GM23338 (cell line): ENCODE measurements around the gene TXNL4A. TPM values are rescaled to one million over a fixed set of nuclear protein-coding genes. Genes with fewer than 3 reads are reported as not detected.
A peak's percentile ranks its signal among the peaks of the same experiment; 100 is the strongest.

Experiments used
- ATAC-seq: fragments of 200-7000 bp; cut with Tn5 transposase; 3 replicates; pipeline ENCODE4 v1.9.1; 2020
- DNase-seq: peaks from one replicate; pipeline ENCODE4 v3.0.0-alpha.2; 2015; ENCODE audit warnings: low spot score
- H2AFZ ChIP-seq: fragments of 200-600 bp; sonication (generic); 2 replicates; pipeline ENCODE4 v1.8.0; 2016; ENCODE audit warnings: antibody characterized with exemption, mild to moderate bottlenecking, moderate library complexity
- H3F3A ChIP-seq: fragments of 200-600 bp; sonication (generic); replicated peaks from 2 replicates; pipeline ENCODE4 v1.8.0; 2017; ENCODE audit warnings: antibody characterized with exemption, mixed run types, low read depth
- H3K27ac ChIP-seq: fragments of 200-600 bp; sonication (generic); 2 replicates; pipeline ENCODE4 v1.6.1; 2016; ENCODE audit warnings: low read depth
- H3K27me3 ChIP-seq: fragments of 200-600 bp; sonication (generic); 2 replicates; pipeline ENCODE4 v1.8.0; 2016; ENCODE audit warnings: mild to moderate bottlenecking, mixed run types, moderate library complexity; ENCODE audit not compliant: insufficient read depth
- H3K36me3 ChIP-seq: fragments of 200-600 bp; sonication (generic); 2 replicates; pipeline ENCODE4 v1.8.0; 2016; ENCODE audit warnings: mild to moderate bottlenecking; ENCODE audit not compliant: insufficient read depth
- H3K4me1 ChIP-seq: fragments of 200-600 bp; sonication (generic); 2 replicates; pipeline ENCODE4 v1.8.0; 2016; ENCODE audit warnings: mild to moderate bottlenecking, moderate library complexity; ENCODE audit not compliant: insufficient read depth
- H3K4me2 ChIP-seq: fragments of 200-600 bp; sonication (generic); 2 replicates; pipeline ENCODE4 v1.7.1; 2017; ENCODE audit warnings: mixed run types
- H3K4me3 ChIP-seq: fragments of 200-600 bp; sonication (generic); 2 replicates; pipeline ENCODE4 v1.6.1; 2016; ENCODE audit warnings: mixed run types
- H3K79me2 ChIP-seq: fragments of 200-600 bp; sonication (generic); replicated peaks from 2 replicates; pipeline ENCODE4 v1.8.0; 2017; ENCODE audit warnings: mild to moderate bottlenecking; ENCODE audit not compliant: insufficient read depth
- H3K9me2 ChIP-seq: fragments of 200-600 bp; sonication (generic); 2 replicates; pipeline ENCODE4 v1.8.0; 2017; ENCODE audit not compliant: insufficient read depth
- H4K20me1 ChIP-seq: fragments of 200-600 bp; sonication (generic); replicated peaks from 2 replicates; pipeline ENCODE4 v1.8.0; 2017; ENCODE audit warnings: mild to moderate bottlenecking; ENCODE audit not compliant: insufficient read depth
- H3K27ac Mint-ChIP-seq: 2 replicates; pipeline ENCODE4 v1.8.0; 2020; ENCODE audit warnings: inconsistent platforms, mild to moderate bottlenecking, moderate library complexity, mixed read lengths
- H3K27me3 Mint-ChIP-seq: 3 replicates; pipeline ENCODE4 v1.8.0; 2022; ENCODE audit warnings: low read depth, mild to moderate bottlenecking, moderate library complexity, mixed read lengths, inconsistent platforms; ENCODE audit not compliant: insufficient read depth, poor library complexity
- H3K36me3 Mint-ChIP-seq: 3 replicates; pipeline ENCODE4 v1.8.0; 2021; ENCODE audit warnings: low read depth, mild to moderate bottlenecking, inconsistent platforms, moderate library complexity, mixed read lengths
- H3K4me1 Mint-ChIP-seq: 3 replicates; pipeline ENCODE4 v1.8.0; 2020; ENCODE audit warnings: mild to moderate bottlenecking, inconsistent platforms, mixed read lengths
- H3K4me3 Mint-ChIP-seq: 3 replicates; pipeline ENCODE4 v1.8.0; 2021; ENCODE audit warnings: moderate library complexity, mild to moderate bottlenecking, inconsistent platforms, mixed read lengths
- H3K9me3 Mint-ChIP-seq: 3 replicates; pipeline ENCODE4 v1.8.0; 2020; ENCODE audit warnings: moderate library complexity, mild to moderate bottlenecking, inconsistent platforms, mixed read lengths
- CREB1 ChIP-seq: fragments of 250-450 bp; sonication (Bioruptor Pico); IDR thresholded peaks from 2 replicates; pipeline ENCODE4 v1.5.0; 2020; ENCODE audit warnings: low read depth, mild to moderate bottlenecking, moderate library complexity
- ETS1 ChIP-seq: IDR thresholded peaks from 2 replicates; pipeline ENCODE4 v1.6.1; 2016; ENCODE audit warnings: antibody characterized with exemption
- NANOG ChIP-seq: IDR thresholded peaks from 2 replicates; pipeline ENCODE4 v1.6.1; 2016; ENCODE audit warnings: antibody characterized with exemption, borderline replicate concordance
- POLR2AphosphoS5 ChIP-seq: IDR thresholded peaks from 2 replicates; pipeline ENCODE4 v1.6.1; 2016; ENCODE audit warnings: antibody characterized with exemption, low read depth
- ZNF114 ChIP-seq: fragments of 250-450 bp; sonication (Bioruptor Pico); IDR thresholded peaks from 2 replicates; pipeline ENCODE4 v1.5.0; 2020; ENCODE audit warnings: mild to moderate bottlenecking, moderate library complexity
- long read RNA-seq: library from polyadenylated mRNA; unstranded; transcript quantifications from one replicate; pipeline ENCODE4 v2.0.0, GENCODE V29; 2020; ENCODE audit not compliant: unreplicated experiment
- polyA plus RNA-seq: library from polyadenylated mRNA; unstranded; fragments of >200 nt; fragmentation: Nextera tagmentation; extraction: Ambion mirVana; gene quantifications from 2 replicates; pipeline ENCODE4 v1.2.1, GENCODE V29; 2016
- total RNA-seq: library from RNA; depleted of rRNA; stranded (reverse); fragments of >200 nt; shearing (Covaris generic); gene quantifications from 2 replicates; pipeline ENCODE4 v1.2.3, GENCODE V29; 2014; rRNA removed
- TF ChIP-seq, protein P1 (sequence below): fragments of 250-450 bp; sonication (Bioruptor Pico); IDR thresholded peaks from 2 replicates; pipeline ENCODE4 v1.5.0; 2020; ENCODE audit warnings: mild to moderate bottlenecking, moderate library complexity

Gene TXNL4A, protein sequence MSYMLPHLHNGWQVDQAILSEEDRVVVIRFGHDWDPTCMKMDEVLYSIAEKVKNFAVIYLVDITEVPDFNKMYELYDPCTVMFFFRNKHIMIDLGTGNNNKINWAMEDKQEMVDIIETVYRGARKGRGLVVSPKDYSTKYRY
- total RNA-seq (45.9 and 51.0 TPM in 2 replicates), polyA plus RNA-seq (271 and 277 TPM in 2 replicates)
- long read RNA-seq, transcript TXNL4A-201 (3 exons, 3,504 nt) = major isoform, 17 of 27 reads
- long read RNA-seq, partial matches to known transcripts = 1 of 27 reads
- long read RNA-seq, other reads (novel, unspliced or antisense) = 5 of 27 reads

DNA sequence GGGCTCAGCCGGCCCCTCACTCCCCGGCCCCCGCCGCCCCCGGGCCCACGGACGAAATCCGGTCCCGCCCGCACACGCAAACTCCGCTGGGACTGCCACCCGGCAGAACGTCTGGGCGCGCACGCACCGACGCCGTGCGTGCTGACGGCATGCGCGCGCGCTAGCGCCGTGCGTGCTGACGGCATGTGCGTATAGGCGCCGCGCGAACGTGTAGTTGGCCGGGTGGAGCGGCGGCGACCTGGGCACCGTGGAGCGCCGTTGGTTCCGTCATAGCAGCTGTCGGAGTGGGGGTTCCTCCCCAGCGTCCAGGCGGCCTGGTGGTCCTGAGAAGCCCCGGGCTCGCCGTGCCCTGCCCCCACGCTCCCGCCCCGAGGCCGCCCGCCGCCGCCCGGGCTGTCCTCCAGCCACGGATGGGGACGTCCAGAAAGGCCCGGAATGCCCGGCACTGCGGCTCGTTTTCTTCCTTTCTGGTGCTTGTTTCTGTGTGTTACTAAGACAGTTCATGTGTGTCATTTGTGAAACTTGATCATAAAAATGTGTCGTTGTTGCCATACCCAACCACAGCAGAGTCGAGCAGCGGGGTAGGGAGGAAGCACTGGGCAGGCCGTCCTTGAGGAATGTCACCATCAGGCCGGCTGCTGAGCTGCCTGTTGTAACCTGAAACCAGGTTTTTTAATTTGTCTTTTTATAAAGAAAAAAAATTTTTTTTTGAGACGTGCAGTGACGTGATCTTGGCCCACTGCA is at the start of gene TXNL4A:
Gene TXNL4A (minus strand): TSS at position 113 of the 744 bp plus-strand sequence. CDS start 171 bp downstream, outside the sequence.
- peak within 1 kb of the TSS; percentile 89; the same call in 1 of the 2 replicates for H3K27ac ChIP-seq
- peak; percentile 87 for DNase-seq
- H3K36me3 ChIP-seq = peaks cover 8% of the 10 kb centered on the region
- peaks cover 20% of the 10 kb centered on the region for H3K4me1 ChIP-seq
- no peaks in the 10 kb centered on the region for H3K27me3 ChIP-seq
- Mint-ChIP-seq H3K9me3 (no peaks in the 10 kb centered on the region; the same call in 2 of the 3 replicates), H3K4me3 (peak within 1 kb of the TSS; percentile 96), H3K27ac (peak within 1 kb of the TSS; percentile 96), H3K4me1 (peaks cover 26% of the 10 kb centered on the region), H3K36me3 (peaks cover 25% of the 10 kb centered on the region), H3K27me3 (peaks cover 3% of the 10 kb centered on the region)
- H3K9me2 ChIP-seq = no peaks in the 10 kb centered on the region
- peaks cover 21% of the 10 kb centered on the region for H4K20me1 ChIP-seq
- TF ChIP-seq ZNF114 (no peak), ETS1 (peak; percentile 60; the same call in 1 of the 2 replicates), POLR2AphosphoS5 (peak; percentile 92), CREB1 (peak; percentile 91), NANOG (no peak)
- TF ChIP-seq, protein P1, sequence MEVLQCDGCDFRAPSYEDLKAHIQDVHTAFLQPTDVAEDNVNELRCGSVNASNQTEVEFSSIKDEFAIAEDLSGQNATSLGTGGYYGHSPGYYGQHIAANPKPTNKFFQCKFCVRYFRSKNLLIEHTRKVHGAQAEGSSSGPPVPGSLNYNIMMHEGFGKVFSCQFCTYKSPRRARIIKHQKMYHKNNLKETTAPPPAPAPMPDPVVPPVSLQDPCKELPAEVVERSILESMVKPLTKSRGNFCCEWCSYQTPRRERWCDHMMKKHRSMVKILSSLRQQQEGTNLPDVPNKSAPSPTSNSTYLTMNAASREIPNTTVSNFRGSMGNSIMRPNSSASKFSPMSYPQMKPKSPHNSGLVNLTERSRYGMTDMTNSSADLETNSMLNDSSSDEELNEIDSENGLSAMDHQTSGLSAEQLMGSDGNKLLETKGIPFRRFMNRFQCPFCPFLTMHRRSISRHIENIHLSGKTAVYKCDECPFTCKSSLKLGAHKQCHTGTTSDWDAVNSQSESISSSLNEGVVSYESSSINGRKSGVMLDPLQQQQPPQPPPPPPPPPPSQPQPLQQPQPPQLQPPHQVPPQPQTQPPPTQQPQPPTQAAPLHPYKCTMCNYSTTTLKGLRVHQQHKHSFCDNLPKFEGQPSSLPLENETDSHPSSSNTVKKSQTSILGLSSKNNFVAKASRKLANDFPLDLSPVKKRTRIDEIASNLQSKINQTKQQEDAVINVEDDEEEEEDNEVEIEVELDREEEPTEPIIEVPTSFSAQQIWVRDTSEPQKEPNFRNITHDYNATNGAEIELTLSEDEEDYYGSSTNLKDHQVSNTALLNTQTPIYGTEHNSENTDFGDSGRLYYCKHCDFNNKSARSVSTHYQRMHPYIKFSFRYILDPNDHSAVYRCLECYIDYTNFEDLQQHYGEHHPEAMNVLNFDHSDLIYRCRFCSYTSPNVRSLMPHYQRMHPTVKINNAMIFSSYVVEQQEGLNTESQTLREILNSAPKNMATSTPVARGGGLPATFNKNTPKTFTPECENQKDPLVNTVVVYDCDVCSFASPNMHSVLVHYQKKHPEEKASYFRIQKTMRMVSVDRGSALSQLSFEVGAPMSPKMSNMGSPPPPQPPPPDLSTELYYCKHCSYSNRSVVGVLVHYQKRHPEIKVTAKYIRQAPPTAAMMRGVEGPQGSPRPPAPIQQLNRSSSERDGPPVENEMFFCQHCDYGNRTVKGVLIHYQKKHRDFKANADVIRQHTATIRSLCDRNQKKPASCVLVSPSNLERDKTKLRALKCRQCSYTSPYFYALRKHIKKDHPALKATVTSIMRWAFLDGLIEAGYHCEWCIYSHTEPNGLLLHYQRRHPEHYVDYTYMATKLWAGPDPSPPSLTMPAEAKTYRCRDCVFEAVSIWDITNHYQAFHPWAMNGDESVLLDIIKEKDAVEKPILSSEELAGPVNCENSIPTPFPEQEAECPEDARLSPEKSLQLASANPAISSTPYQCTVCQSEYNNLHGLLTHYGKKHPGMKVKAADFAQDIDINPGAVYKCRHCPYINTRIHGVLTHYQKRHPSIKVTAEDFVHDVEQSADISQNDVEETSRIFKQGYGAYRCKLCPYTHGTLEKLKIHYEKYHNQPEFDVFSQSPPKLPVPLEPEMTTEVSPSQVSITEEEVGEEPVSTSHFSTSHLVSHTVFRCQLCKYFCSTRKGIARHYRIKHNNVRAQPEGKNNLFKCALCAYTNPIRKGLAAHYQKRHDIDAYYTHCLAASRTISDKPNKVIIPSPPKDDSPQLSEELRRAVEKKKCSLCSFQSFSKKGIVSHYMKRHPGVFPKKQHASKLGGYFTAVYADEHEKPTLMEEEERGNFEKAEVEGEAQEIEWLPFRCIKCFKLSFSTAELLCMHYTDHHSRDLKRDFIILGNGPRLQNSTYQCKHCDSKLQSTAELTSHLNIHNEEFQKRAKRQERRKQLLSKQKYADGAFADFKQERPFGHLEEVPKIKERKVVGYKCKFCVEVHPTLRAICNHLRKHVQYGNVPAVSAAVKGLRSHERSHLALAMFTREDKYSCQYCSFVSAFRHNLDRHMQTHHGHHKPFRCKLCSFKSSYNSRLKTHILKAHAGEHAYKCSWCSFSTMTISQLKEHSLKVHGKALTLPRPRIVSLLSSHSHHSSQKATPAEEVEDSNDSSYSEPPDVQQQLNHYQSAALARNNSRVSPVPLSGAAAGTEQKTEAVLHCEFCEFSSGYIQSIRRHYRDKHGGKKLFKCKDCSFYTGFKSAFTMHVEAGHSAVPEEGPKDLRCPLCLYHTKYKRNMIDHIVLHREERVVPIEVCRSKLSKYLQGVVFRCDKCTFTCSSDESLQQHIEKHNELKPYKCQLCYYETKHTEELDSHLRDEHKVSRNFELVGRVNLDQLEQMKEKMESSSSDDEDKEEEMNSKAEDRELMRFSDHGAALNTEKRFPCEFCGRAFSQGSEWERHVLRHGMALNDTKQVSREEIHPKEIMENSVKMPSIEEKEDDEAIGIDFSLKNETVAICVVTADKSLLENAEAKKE (CRISPR knock-in tag) = no peak
- H3F3A ChIP-seq = no peaks in the 10 kb centered on the region
- peaks cover 46% of the 10 kb centered on the region for H3K79me2 ChIP-seq
- ATAC-seq = peak; percentile 92
- H2AFZ ChIP-seq = peak within 1 kb of the TSS; percentile 78
- peak within 1 kb of the TSS; percentile 79 for H3K4me2 ChIP-seq
- H3K4me3 ChIP-seq = peak within 1 kb of the TSS; percentile 89
